Measurements from ENCODE around the gene APP. TPM values are rescaled to one million over a fixed set of nuclear protein-coding genes. Genes with fewer than 3 reads are reported as not detected.

The APP gene
- total RNA-seq, 1 donor, result 404 TPM

GRCh38 chr21:25879203-25879602 is 291.4 kb downstream of the APP start:
- H3K4me3 ChIP-seq (ENCODE audit: low read depth, low read length), result no peak overlapping the region
- TF ChIP-seq CTCF (IDR thresholded peaks at IDR 0.05; ENCODE audit: insufficient read depth, low read length), result no peak
- DNase-seq (ENCODE audit: low read depth), result no peak

GRCh38 chr21:25878344-25878743 is 292.2 kb downstream of the APP start:
- no peak for DNase-seq (ENCODE audit: low read depth)
- TF ChIP-seq CTCF (IDR thresholded peaks at IDR 0.05; ENCODE audit: insufficient read depth, low read length), result no peak
- no peak overlapping the region for H3K4me3 ChIP-seq (ENCODE audit: low read depth, low read length)

- no peak for TF ChIP-seq CTCF (IDR thresholded peaks at IDR 0.05; ENCODE audit: insufficient read depth, low read length)
- H3K4me3 ChIP-seq (ENCODE audit: low read depth, low read length), result no peak overlapping the region
- DNase-seq (ENCODE audit: low read depth), result no peak
Observed at GRCh38 chr21:25872271-25872670, 298.3 kb downstream of the APP start.

GRCh38 chr21:25871566-25871965 is 299.0 kb downstream of the APP start:
- H3K4me3 ChIP-seq (ENCODE audit: low read depth, low read length), result no peak overlapping the region
- DNase-seq (ENCODE audit: low read depth), result no peak
- peak; percentile 0 for TF ChIP-seq CTCF (IDR thresholded peaks at IDR 0.05; ENCODE audit: insufficient read depth, low read length)

- TF ChIP-seq CTCF (IDR thresholded peaks at IDR 0.05; ENCODE audit: insufficient read depth, low read length), result no peak
Observed at GRCh38 chr21:25870084-25870483, 300.5 kb downstream of the APP start.

GRCh38 chr21:25867061-25867460 is 303.5 kb downstream of the APP start:
- DNase-seq (ENCODE audit: low read depth), result no peak
- no peak overlapping the region for H3K4me3 ChIP-seq (ENCODE audit: low read depth, low read length)
- TF ChIP-seq CTCF (IDR thresholded peaks at IDR 0.05; ENCODE audit: insufficient read depth, low read length), result no peak

More at GRCh38 chr21:25870084-25870483, 300.5 kb downstream of the APP start:
- DNase-seq (ENCODE audit: low read depth), result no peak
- H3K4me3 ChIP-seq (ENCODE audit: low read depth, low read length), result no peak overlapping the region

- DNase-seq (ENCODE audit: low read depth), result no peak
- TF ChIP-seq CTCF (IDR thresholded peaks at IDR 0.05; ENCODE audit: insufficient read depth, low read length), result no peak
- no peak overlapping the region for H3K4me3 ChIP-seq (ENCODE audit: low read depth, low read length)
Observed at GRCh38 chr21:25863747-25864146, 306.8 kb downstream of the APP start.
